Loucy (cell line): ENCODE data around the gene ZBTB24.

Experiments used
- CTCF ChIP-seq: fragments of 200-600 bp; sonication (generic); conservative IDR thresholded peaks from 2 replicates; pipeline ENCODE4 v1.5.1; 2014; ENCODE audit warnings: mild to moderate bottlenecking, antibody characterized with exemption, low read length
- EZH2phosphoT487 ChIP-seq: fragments of 200-600 bp; IDR thresholded peaks from 2 replicates; pipeline ENCODE4 v1.6.1; 2018; ENCODE audit warnings: antibody characterized with exemption, mild to moderate bottlenecking, moderate library complexity, borderline replicate concordance

DNA sequence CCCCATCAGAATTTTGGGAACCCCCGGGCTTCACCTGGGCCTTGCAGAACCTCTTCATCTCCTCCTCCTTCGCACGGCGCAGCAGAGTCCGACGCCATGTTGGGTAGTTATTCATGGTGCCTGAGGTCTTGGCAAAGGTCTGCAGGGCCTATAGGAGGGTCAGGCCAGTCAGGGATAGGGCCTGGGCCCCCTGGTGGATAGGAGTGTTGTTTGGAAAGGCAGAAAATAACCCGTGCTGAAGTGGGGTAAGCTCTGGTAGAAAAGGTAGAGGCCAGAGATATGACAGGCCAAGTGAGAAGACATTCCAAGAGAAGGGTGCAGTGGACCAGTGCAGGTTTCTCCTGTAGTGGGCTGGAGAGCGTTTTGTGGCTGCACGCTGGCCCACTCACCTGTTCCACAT, 37.6 kb downstream of the ZBTB24 start:
- TF ChIP-seq CTCF (peak; percentile 34), EZH2phosphoT487 (no peak)
